Common myeloid progenitor, CD34-positive (primary cell): ENCODE measurements around the gene ADPRHL1.

Experiments used
- CTCF ChIA-PET: fragments of 350-600 bp; sonication (Branson Sonifier 250); formaldehyde crosslinking; loops from one replicate; lab custom pipeline; 2021; ENCODE audit warnings: antibody characterized with exemption; lab: Charles Lee
- POLR2A ChIA-PET: fragments of 350-600 bp; sonication (Branson Sonifier 250); formaldehyde crosslinking; loops from one replicate; lab custom pipeline; 2021; ENCODE audit warnings: antibody characterized with exemption; lab: Charles Lee
- DNase-seq, 3 donors: peaks; one replicate each; pipeline versions ENCODE4 v3.0.0 to v3.0.0-alpha.2; 2013
- H3K27ac ChIP-seq, 2 experiments: 1 replicate in 1 of 2; 2 replicates in 1 of 2; pipeline ENCODE4 v1.7.0; 2013; ENCODE audit warnings: inconsistent platforms in 2 of 2, low read length in 2 of 2, mild to moderate bottlenecking in 2 of 2, low read depth in 1 of 2, moderate library complexity in 1 of 2; ENCODE audit not compliant: severe bottlenecking in 2 of 2, insufficient read depth in 1 of 2, poor library complexity in 1 of 2
- H3K27me3 ChIP-seq, 5 experiments: replicated peaks in 2 of 5; 1 replicate in 3 of 5; 2 replicates in 2 of 5; pipeline versions ENCODE4 v1.6.1 to v1.7.0; 2013; ENCODE audit warnings: low read length in 4 of 5, mild to moderate bottlenecking in 2 of 5, moderate library complexity in 2 of 5, inconsistent platforms in 1 of 5; ENCODE audit not compliant: insufficient read depth in 5 of 5, control insufficient read depth in 4 of 5
- H3K36me3 ChIP-seq, 4 experiments: 1 replicate in 2 of 4; 2 replicates in 2 of 4; pipeline versions ENCODE4 v1.6.1 to v1.7.0; 2013; ENCODE audit warnings: low read length in 3 of 4, control low read depth in 1 of 4, mild to moderate bottlenecking in 1 of 4; ENCODE audit not compliant: control insufficient read depth in 4 of 4, insufficient read depth in 4 of 4
- H3K4me1 ChIP-seq, 4 experiments: 1 replicate in 3 of 4; 2 replicates in 1 of 4; pipeline versions ENCODE4 v1.6.1 to v1.7.1; 2013; ENCODE audit warnings: low read length in 3 of 4, mild to moderate bottlenecking in 3 of 4, control low read depth in 1 of 4, inconsistent platforms in 1 of 4, moderate library complexity in 1 of 4; ENCODE audit not compliant: control insufficient read depth in 4 of 4, insufficient read depth in 4 of 4; ENCODE audit errors: control extremely low read depth in 1 of 4
- H3K4me3 ChIP-seq, 7 experiments: 1 replicate in 4 of 7; 2 replicates in 3 of 7; pipeline versions ENCODE4 v1.5.1 to v1.7.0; 2013; ENCODE audit warnings: mild to moderate bottlenecking in 7 of 7, low read length in 6 of 7, moderate library complexity in 6 of 7, inconsistent platforms in 2 of 7, low read depth in 2 of 7, control low read depth in 1 of 7; ENCODE audit not compliant: insufficient read depth in 4 of 7, control insufficient read depth in 1 of 7; ENCODE audit errors: extremely low read depth in 1 of 7
- H3K9me3 ChIP-seq, 5 experiments: 1 replicate in 4 of 5; 2 replicates in 1 of 5; pipeline versions ENCODE4 v1.6.1 to v1.7.1; 2013; ENCODE audit warnings: low read length in 4 of 5, mild to moderate bottlenecking in 2 of 5, inconsistent platforms in 1 of 5, low read depth in 1 of 5, moderate library complexity in 1 of 5; ENCODE audit not compliant: control insufficient read depth in 4 of 5, insufficient read depth in 2 of 5; ENCODE audit errors: control extremely low read depth in 1 of 5
- WGBS: methylation state at CpG from one replicate; pipeline ENCODE4 v1.1.5; 2013; ENCODE audit not compliant: insufficient coverage; 5-methylcytosine and 5-hydroxymethylcytosine counted together

The ADPRHL1 gene

GRCh38 chr13:113483081-113483480 is 29.8 kb upstream of the ADPRHL1 start:
- Histone ChIP-seq H3K9me3 (no peaks in the 10 kb centered on the region), H3K36me3 (peaks cover 9 to 34% (median 12%) of the 10 kb centered on the region in 4 experiments), H3K4me1 (peaks cover 0 to under 1% (median under 1%) of the 10 kb centered on the region in 4 experiments), H3K4me3 (no peak overlapping the region), H3K27me3 (no peaks in the 10 kb centered on the region), H3K27ac (no peak overlapping the region)
- POLR2A ChIA-PET = no interaction called here
- WGBS = 100% methylated on average over 3 of the region's 7 CpGs
- CTCF ChIA-PET = interaction anchor here (1.4 kb wide), 1 partner anchor 79 kb away, joined by 4 read pairs; no protein-coding TSS in a partner anchor
- DNase-seq = no peak

GRCh38 chr13:113479179-113479578 is 25.9 kb upstream of the ADPRHL1 start:
- Histone ChIP-seq H3K36me3 (peaks cover 11 to 50% (median 33%) of the 10 kb centered on the region in 4 experiments), H3K4me1 (no peaks in the 10 kb centered on the region), H3K9me3 (peaks cover 0 to 3% (median 0%) of the 10 kb centered on the region in 5 experiments), H3K4me3 (no peak overlapping the region), H3K27me3 (no peaks in the 10 kb centered on the region), H3K27ac (no peak overlapping the region)
- no peak for DNase-seq
- WGBS = 100% methylated on average over 1 of the region's 4 CpGs
- POLR2A ChIA-PET = no interaction called here
- CTCF ChIA-PET = interaction anchor here (1.0 to 1.1 kb wide), 2 partner anchors 14 to 27 kb away, joined by 3 read pairs; no protein-coding TSS in a partner anchor

DNA sequence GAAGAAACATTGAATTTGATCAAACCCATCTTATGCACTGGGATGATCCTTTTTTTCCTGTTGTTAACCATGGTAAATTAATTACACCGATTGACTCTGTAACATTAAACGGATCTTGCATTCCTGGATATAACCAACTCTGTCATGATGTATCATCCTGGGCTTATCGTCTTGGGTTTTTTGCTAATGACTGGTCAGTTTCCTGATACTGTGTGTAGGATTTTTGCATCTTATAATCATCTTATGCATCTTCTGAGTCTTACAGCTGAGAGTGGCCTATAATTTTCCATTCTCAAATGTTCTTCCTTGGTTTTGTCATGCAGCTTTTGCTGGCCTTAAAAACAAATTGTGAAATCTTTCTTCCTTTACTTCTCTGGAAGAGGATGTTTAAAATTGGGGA is 24.4 kb upstream of the ADPRHL1 start:
- peaks cover 13 to 47% (median 35%) of the 10 kb centered on the region in 4 experiments for H3K36me3 ChIP-seq
- no peak overlapping the region for H3K27ac ChIP-seq
- no peaks in the 10 kb centered on the region for H3K27me3 ChIP-seq
- no peaks in the 10 kb centered on the region for H3K4me1 ChIP-seq
- H3K4me3 ChIP-seq = no peak overlapping the region
- peaks cover 0 to 3% (median 0%) of the 10 kb centered on the region in 5 experiments for H3K9me3 ChIP-seq
- POLR2A ChIA-PET = no interaction called here
- WGBS = 100% methylated on average over 2 of the region's 3 CpGs
- CTCF ChIA-PET = interaction anchor here (0.6 kb wide), 1 partner anchor 253 kb away, joined by 3 read pairs; no protein-coding TSS in a partner anchor
- DNase-seq = no peak

DNA sequence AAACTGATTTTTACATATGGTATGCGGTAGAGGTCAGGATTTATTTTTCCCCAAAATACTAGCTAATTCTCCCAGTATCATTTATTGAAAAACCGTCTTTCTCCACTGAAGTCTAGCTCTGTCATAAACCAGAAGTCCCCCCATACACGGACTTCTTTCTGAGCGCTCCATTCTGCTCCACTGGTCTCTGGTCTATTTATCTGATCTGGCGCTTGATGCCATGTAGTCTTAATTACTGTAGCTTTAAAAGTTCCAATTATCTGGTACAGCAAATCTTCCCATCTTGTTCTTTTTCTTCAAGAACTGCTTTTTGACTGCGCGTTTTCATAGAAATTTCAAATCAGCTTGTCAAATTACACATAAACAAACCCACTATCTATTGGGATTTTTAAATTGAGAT is 23.5 kb upstream of the ADPRHL1 start:
- Histone ChIP-seq H3K36me3 (peaks cover 13 to 55% (median 35%) of the 10 kb centered on the region in 4 experiments), H3K27ac (no peak overlapping the region), H3K4me3 (no peak overlapping the region), H3K9me3 (peaks cover 0 to 3% (median 0%) of the 10 kb centered on the region in 5 experiments), H3K27me3 (no peaks in the 10 kb centered on the region), H3K4me1 (no peaks in the 10 kb centered on the region)
- 100% methylated on average over 4 of the region's 7 CpGs for WGBS
- ChIA-PET CTCF (interaction anchor here (0.6 to 0.9 kb wide), 2 partner anchors 18 to 252 kb away, joined by 3 to 5 read pairs; no protein-coding TSS in a partner anchor), POLR2A (no interaction called here)
- no peak for DNase-seq

GRCh38 chr13:113475911-113476310 is 22.6 kb upstream of the ADPRHL1 start:
- no peaks in the 10 kb centered on the region for H3K27me3 ChIP-seq
- no peak for DNase-seq
- WGBS = 100% methylated on average over 7 of the region's 12 CpGs
- no peak overlapping the region for H3K27ac ChIP-seq
- peaks cover 0 to 3% (median 0%) of the 10 kb centered on the region in 5 experiments for H3K9me3 ChIP-seq
- POLR2A ChIA-PET = no interaction called here
- no peaks in the 10 kb centered on the region for H3K4me1 ChIP-seq
- H3K36me3 ChIP-seq = peaks cover 13 to 60% (median 37%) of the 10 kb centered on the region in 4 experiments
- CTCF ChIA-PET = no interaction called here
- no peak overlapping the region for H3K4me3 ChIP-seq

- Histone ChIP-seq H3K4me1 (no peaks in the 10 kb centered on the region), H3K4me3 (no peak overlapping the region), H3K36me3 (peaks cover 13 to 60% (median 37%) of the 10 kb centered on the region in 4 experiments), H3K27ac (no peak overlapping the region), H3K9me3 (peaks cover 0 to 3% (median 0%) of the 10 kb centered on the region in 5 experiments), H3K27me3 (no peaks in the 10 kb centered on the region)
- ChIA-PET POLR2A (no interaction called here), CTCF (interaction anchor here (1.0 to 1.8 kb wide), 3 partner anchors 9 to 18 kb away, joined by 3 to 5 read pairs (median 5); no protein-coding TSS in a partner anchor)
- WGBS = 98% methylated on average over 11 of the region's 11 CpGs
- DNase-seq = no peak
Measured at GRCh38 chr13:113475280-113475679, 22.0 kb upstream of the ADPRHL1 start.

GRCh38 chr13:113474179-113474578 is 20.9 kb upstream of the ADPRHL1 start:
- Histone ChIP-seq H3K4me1 (no peaks in the 10 kb centered on the region), H3K27me3 (no peaks in the 10 kb centered on the region), H3K4me3 (no peak overlapping the region), H3K9me3 (peaks cover 0 to 3% (median 0%) of the 10 kb centered on the region in 5 experiments), H3K27ac (no peak overlapping the region), H3K36me3 (peaks cover 7 to 61% (median 32%) of the 10 kb centered on the region in 4 experiments)
- CTCF ChIA-PET = interaction anchor here (1.0 to 1.8 kb wide), 4 partner anchors 8 to 16 kb away, joined by 3 to 5 read pairs (median 4); no protein-coding TSS in a partner anchor
- POLR2A ChIA-PET = interaction anchor here (0.6 kb wide), 1 partner anchor 578 kb away, joined by 3 read pairs; no protein-coding TSS in a partner anchor
- DNase-seq = no peak
- 92% methylated on average over 5 of the region's 10 CpGs for WGBS
